Fibroblast of mammary gland (primary cell): ENCODE data around the gene TMEM59L.

Experiments used
- DNase-seq: peaks from one replicate; pipeline ENCODE4 v3.0.0-alpha.2; 2010; ENCODE audit warnings: low read depth
- H3K4me3 ChIP-seq: 2 replicates; pipeline ENCODE4 v1.5.1; 2011; ENCODE audit warnings: low read depth, mild to moderate bottlenecking, low read length, moderate library complexity; ENCODE audit not compliant: control insufficient read depth
- CTCF ChIP-seq: conservative IDR thresholded peaks from 2 replicates; pipeline ENCODE4 v1.5.1; 2011; ENCODE audit warnings: low read depth, low read length, inconsistent platforms; ENCODE audit not compliant: control insufficient read depth, insufficient read depth

The TMEM59L gene

DNA sequence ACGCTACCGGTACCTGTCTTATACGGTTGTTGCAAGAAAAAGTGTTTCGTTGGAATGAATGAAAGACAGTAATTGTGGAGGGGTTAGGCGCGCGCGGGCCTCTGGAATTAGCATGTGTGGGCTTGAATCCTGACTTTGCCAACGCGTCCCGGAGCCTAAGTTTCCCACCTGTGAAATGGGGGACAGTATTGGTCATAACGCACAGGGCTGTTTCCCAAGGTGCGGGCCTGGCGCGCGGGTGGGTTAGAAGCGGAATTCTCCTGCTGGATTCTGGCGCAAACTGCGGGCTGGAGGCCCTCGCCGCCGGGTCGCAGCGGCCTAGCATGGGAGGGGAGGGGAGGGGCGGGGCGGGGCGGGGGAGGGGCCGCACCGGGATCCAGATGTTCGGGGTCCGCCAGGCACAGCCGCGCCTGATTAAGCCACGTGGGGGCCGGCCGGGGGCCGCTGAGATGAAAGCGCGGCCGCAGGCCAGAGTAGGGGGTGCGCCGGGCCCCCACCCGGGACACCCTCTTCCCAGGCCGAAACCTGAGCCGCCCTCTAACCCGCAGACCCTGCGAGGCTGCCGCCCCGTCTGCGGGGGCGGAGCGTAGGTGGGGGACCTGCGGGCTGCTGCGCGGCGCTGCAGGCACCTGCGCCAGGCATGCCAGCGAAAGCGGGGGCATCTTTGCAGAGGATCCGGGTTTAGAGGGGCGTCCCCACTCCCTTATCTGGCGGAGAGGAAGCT, 1.2 kb upstream of the TMEM59L start:
- no peak for TF ChIP-seq CTCF
- no peak overlapping the region for H3K4me3 ChIP-seq
- DNase-seq: no peak

GRCh38 chr19:18612051-18612771, 459 bp upstream of the TMEM59L start:
- no peak for DNase-seq
- TF ChIP-seq CTCF: no peak
- H3K4me3 ChIP-seq: peak overlapping the region; percentile 12

DNA sequence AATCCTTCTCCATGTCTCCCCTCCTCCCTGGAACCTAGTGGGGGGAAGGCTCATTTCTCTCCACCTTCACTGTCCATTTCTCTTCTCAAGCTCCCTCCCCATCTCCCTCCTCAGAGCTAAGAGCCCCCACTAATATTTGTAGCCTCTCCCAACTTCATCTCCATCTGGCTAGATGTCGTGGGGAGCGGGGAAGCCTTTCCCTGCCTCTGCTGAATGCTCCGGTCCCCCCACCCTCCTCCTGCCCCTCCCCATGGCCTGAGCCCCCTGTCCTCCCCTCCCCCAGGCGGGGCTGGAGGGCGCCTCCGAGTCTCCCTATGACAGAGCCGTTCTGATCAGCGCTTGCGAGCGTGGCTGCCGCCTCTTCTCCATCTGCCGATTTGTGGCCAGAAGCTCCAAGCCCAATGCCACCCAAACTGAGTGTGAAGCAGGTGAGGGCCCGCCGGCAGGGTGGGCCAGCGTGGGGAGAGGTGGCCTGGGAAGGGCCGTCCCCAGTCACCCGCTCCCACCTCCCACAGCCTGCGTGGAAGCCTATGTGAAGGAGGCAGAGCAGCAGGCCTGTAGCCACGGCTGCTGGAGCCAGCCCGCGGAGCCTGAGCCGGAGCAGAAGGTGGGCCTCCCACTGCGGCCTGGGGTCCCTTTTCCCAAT, 1.0 kb downstream of the TMEM59L start:
- DNase-seq: no peak
- no peak overlapping the region for H3K4me3 ChIP-seq
- no peak for TF ChIP-seq CTCF

- TF ChIP-seq CTCF: no peak
- H3K4me3 ChIP-seq: no peak overlapping the region
- DNase-seq: no peak
Measured at GRCh38 chr19:18616023-18616422, 3.4 kb downstream of the TMEM59L start.

- no peak overlapping the region for H3K4me3 ChIP-seq
- no peak for DNase-seq
- TF ChIP-seq CTCF: no peak
Measured at GRCh38 chr19:18617562-18617961, 4.9 kb downstream of the TMEM59L start.

GRCh38 chr19:18618236-18618635, 5.6 kb downstream of the TMEM59L start:
- H3K4me3 ChIP-seq: no peak overlapping the region
- TF ChIP-seq CTCF: no peak
- DNase-seq: no peak
